KBM-7 (cell line): ENCODE measurements around the gene MYH7.

Experiments
- DNase-seq: peaks from one replicate; pipeline ENCODE4 v3.0.0-alpha.2; 2015
- in situ Hi-C: fragments of 300-500 bp; cut with MboI; formaldehyde crosslinking; loops from 2 replicates; pipeline ENCODE4 v1.14.3; 2020; ENCODE audit warnings: low sequenced_read_pairs, low pct_unique_long_range_greater_than_20kb, mixed read lengths

Gene MYH7

DNA sequence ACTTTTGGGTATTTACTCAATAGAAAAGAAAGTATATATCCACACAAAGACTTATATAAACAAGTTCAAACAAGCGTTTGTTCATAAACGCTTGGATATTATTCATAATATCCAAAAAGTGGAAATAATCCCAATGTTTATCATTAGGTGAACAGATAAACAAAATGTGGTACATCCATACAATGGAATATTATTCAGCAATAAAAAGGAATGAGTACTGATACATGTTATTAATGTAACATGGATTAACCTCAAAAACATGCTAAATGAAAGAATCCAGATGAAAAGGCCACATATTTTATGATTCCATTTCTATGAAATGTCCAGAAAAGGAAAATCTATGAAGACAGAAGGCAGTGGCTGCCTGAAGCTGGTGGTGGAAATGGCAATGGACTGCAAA is 16.8 kb upstream of the MYH7 start:
- in situ Hi-C loops = no loop called here
- DNase-seq = no peak

DNA sequence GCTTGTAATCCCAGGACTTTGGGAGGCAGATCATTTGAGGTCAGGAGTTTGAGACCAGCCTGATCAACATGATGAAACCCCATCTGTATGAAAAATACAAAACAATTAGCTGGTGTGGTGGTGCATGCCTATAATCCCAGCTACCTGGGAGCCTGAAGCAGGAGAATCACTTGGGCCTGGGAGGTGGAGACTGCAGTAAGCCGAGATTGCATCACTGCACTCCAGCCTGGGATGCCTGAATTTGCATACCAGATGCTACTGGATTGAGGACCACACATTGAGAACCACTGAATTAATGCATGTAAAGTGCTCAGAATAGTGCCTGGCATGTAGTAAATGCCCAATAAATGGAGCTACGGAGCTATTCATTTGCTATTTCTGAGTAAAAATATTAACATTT is 14.9 kb upstream of the MYH7 start:
- no peak for DNase-seq
- in situ Hi-C loops = no loop called here

DNA sequence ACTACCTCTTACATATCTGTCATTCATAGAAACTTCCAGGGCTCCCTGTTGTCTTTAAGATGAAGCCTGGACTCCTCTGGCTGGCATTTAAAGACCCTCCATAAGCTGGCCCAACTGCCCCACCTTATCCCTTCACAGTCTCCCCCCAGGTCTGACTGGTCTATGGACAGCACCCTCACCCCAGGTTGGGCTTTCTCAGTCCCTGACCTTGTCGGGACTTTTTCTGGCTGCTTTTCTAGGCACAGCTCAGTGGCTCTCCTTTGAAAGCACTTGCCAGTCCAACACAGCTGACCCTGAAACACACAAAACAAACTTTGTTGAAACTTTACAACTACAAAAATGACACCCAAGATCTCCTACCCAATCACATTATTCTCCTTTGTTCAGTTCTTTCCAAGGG is 13.9 kb upstream of the MYH7 start:
- no peak for DNase-seq
- in situ Hi-C loops = no loop called here

DNA sequence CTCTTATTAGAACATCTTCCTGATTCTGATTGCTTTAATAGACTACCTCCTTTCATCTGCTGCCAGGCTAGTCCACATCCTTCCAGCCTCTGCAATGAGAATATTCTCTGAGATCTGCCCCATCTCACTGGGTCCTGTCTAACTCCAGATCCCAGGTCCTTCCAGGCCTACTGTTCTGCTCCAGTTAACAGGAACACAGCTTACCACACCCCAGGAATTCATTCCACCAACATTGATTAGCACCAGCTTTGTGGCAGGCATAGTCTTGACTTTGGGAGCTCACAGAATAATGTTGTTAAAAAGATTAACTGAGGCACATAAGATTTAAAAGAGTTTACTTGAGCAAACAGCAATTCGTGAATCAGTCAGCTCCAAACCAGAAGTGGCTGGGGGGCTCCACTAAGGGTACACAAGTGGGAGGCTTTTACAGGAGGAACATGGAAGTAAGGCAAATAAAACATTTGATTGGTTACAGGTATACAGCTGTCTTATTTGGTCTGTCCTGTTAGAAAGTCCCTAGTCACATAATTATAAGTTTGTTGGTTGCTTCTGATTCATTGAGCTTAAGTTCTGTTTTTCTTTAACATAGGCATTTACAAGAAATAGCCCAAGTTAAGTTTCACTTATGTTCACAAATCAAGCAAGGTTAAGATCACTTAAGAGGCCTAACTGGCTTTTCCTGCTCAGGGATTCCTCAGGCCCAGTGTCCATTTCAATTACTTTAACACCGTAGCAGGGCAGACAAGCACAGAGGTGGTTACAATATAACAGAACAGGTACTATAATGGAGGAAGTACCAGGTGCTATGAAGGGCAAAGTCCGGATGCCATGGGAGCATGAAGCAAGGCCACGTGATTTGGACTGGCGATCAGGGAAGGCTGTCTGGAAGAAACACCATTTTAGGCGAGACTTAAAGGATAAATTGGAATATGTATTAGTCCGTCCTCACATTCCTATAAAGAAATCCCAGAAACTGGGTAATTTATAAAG is 12.2 kb upstream of the MYH7 start:
- in situ Hi-C loops = no loop called here
- DNase-seq = no peak

DNA sequence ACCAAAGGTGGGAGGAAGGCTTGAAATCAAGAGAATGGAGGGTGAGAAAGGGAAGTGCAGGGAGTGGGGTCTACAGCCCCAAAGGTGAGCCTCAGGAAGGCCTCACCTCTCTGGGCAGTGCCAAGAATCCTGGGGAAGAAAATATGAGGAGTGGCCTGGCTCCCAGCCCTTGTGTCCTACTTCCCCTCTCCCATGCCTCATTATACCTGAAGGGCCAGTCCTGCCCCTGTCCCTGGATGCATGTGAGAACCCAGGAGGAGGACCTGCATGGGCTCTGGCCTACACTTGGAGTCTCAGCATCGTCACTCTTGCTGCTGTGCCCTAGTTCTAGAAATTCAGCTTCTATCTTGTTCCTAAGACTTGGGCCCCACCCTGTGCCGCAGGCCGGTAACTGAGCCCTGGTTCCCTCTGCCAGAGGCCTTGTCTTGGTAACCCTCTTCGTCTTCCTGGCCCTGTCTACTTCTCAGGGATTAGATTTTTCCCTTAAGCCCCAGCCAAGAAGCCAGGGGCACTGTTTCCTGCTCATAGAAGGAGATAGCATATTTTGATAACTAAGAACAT is 10.9 kb upstream of the MYH7 start:
- DNase-seq = no peak
- in situ Hi-C loops = no loop called here

DNA sequence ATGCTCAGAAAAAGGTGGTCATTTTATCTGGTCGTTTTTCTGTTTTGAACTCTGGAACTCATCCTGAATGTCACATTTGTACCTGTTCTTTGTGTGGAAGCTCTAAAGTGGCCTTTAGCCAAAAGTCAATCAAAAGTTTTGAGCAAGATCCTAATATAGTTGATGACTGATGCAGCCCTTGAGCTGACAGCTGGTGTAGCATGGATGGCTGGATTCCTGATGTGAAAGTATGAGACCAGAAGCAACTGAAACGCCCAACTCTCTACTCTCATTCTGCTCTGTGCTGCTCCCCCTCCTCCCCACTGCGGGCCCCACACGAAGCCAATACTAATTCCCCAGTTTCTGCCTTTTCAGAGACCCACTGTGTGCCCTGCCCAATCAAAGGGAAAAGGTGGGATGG is 10.3 kb upstream of the MYH7 start:
- DNase-seq = no peak
- in situ Hi-C loops = no loop called here

DNA sequence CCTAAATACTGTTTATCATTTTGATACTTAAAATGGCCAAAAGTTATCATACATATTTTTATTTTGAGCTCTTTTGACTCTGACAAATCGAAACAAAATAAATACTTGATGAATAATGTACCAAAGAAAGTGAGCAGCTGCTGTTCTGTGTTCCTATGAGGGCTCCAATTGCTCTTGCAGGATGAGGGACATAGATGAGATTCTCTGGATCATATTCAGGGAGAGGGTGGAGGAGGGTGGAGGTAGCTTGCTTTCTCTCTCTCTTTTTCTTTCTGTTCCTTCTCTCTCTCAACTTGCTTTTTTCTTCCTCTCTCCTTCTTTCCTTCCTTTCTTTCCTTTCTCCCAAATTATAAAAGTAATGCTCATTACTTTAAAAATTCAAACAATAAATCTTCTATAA is 8.9 kb upstream of the MYH7 start:
- in situ Hi-C loops = no loop called here

DNA sequence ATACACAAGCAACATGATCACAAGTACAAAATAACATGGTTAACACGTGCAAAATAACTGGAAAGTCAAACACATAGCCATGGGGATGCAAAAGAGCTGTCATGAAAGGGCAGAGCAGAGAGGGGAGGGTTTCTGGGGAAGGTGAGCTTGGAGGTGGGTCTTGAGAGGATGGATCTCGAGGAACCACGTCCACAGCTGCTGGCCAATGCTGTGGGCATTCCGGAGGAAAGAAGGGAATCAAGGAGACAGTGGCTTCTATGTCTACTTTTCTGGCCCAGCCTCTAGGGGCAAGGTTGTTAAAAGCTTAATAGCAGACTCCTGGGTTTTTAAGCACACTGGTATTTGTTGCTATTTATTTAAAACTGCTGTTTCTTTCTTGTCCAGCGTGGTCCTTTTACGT is 8.4 kb upstream of the MYH7 start:
- in situ Hi-C loops = no loop called here
- DNase-seq = no peak

More for the DNA sequence above, 8.9 kb upstream of the MYH7 start:
- no peak for DNase-seq

DNA sequence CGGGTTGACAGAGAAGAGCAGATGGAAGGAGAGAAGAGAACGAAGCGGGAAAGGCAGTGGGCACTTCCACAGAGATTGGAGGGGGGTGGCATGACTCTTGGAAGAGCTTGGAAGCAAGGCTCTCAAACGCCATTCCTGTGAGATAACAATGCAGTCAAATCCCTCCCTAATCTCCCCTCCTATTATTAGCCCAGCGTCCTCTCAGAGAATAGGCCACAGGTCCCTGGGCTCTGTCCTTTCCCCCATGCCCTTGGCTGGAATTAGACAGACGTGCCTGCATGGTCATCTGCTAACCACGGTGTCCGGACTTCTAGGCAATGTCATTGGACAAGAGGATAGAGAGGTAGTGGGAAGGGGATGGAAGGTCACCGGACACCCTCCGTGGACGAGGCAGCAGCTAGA is 8.0 kb upstream of the MYH7 start:
- in situ Hi-C loops = no loop called here
- DNase-seq = no peak

DNA sequence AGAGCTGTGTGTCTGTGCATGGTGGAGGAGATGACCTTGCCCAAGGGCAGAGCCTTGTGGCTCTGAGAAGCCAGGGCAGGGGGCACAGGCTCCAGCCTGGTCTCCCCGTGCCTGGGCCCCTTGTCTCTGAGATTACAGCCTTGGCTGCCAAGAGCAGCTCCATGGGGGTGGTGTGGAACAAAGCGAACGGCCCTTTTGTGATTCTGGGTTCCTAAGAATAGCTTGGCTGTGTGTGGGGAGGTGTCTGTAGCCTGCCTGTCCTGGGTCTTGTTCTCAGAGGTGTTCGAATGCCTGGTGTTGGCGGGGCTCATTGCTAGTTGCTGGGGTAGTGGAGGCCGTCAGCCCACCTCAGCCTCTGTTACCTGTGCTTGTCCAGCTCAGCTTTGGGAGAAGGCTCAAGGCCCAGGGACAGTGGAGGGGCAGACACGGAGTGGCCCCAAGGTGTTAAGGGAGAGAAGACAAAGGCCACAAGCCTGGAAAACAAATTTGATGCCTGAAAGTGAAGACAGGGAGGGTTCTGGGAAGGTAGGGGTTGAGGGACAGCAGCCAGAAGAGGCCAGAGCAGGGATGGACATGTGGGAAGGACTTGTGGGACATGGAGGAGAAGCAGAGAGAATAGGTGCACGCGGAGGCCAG is 7.4 kb upstream of the MYH7 start:
- DNase-seq = no peak
- in situ Hi-C loops = no loop called here

DNA sequence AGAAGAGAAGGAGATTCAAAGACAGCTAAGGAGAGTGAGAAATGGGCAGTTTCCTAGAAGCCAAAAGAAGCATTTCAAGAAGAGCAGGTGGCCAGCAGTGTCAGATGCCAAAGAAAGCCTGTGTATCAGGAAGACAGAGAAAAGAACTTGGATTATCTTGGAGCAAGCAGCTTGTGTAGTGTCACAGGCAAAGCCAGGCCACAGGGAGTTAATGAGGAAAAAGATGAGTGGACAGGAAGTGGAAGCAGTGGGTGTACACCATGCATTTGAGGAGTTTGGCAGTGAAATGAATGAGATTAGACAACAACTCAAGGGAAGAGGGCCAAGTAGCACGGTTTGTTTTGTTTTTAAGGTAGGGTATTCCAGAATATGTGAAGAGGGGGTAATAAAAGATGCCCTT is 5.6 kb upstream of the MYH7 start:
- in situ Hi-C loops = no loop called here
- DNase-seq = no peak

DNA sequence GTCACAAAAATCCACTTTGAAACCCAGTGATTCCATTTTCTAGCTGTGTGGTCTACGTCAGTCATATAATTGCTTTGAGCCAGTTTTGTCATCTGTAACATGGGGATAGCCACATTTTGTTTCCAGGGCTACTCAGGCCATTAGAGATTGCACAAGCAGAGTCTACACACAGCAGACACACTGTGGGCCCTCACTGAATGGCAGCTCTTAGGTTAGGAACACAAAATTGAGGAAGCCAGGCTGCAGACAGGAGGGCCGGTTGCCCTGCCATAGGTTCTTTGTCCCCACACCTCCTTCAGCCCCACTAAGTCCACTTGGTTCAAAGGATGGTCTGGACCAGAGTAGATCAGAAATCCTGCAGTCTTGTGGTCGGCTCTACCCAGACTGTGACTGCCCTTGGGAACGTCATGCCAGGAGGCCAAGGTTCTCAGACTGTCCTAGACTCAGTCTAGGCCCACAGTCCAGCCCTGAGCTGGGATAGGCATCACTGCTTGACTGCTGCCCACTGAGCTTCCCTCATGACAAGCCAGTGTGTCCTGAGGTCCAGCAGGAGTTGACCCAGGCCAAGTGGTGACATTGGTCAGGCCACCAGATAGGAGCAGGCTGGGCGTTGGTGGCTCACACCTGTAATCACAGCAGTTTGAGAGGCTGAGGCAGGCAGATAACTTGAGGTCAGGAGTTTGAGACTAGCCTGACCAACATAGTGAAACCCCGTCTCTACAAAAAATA is 3.8 kb upstream of the MYH7 start:
- in situ Hi-C loops = no loop called here
- no peak for DNase-seq

DNA sequence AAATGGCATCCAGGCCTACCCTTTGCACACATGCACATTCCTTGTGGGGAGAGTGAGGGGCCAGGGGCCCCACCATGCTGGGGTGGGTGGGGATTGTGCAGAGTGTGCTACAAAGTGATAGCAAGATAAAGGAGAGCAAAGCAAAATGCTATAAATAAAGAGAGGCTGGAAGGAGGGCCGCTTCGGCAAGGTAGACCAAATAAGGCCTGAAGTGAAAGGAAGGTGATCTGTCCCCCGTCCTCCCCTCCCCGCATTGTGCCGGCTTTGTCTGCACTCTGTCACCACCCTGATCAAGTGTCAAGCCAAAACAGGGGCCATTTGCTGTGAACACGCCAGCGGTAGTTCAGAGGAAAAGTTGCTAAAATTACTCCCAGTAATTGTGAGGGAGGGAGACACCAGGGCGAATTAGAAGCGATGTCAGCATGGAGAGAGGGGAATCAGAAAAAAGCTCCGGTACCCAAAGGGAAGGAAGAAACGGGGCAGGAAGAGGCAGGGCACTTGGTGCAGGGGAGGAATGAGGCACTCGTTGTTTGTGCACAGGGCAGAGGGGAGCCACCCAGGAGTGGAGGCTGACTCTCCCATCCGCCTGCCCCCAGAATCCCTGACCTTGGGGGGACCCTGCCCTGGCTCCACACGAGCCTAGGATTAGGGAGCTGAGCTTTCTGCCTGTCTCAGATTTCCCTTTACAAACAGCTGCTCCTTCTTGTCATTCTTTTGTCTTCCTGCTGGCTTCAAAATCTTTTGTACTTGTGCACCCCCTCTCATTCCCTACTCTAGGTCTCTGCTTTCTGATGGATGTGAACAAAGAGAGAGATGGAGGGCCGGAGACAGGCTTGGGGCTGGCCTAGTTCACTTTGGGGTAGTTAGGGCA is 2.9 kb upstream of the MYH7 start:
- in situ Hi-C loops = no loop called here
- no peak for DNase-seq

DNA sequence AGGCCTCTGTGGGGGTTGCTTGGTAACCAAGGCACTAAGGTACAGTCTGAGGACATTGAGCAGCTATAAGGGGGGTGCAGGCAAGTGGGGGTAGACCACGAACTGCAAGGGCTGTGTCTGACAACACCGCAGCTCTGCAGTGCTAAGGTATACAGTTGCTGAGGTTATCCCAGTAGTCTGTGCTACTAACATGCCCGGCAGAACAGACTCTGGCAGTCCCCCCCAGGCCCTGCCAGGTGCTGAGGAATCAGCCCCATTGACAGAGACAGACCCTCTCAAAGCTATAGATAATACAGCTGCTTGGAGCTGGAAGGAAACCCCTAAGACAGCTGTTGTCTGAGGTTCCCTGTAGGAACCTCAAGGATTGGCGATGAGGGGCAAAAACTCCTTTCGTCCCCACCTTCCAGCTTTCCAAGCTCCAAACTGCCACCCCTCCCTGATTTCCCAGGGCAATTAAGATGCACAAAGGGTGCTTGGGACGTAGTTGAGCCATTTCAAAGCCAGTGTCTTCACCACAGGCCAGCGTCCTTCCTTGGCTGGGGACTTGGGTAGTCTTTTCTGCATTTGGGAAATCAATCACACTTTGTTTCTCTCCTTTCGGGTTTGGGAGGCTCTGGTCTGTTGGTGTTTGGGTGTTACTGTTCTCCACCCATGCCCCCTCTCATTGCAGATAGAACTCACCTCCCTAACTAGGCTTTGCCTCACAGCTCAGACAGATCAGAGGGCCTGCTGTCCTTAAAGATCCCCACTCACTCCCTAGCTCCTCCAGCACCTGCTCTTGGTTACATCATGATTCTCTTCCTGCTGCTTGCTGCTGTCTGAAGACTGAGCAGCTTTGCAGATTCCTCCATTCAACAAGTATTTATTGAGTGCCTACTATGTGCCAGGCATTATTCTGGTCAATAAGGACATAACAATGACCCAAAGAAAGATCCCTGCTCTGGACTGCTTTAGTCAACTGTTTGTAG is 2.0 kb upstream of the MYH7 start:
- DNase-seq = no peak
- in situ Hi-C loops = no loop called here

DNA sequence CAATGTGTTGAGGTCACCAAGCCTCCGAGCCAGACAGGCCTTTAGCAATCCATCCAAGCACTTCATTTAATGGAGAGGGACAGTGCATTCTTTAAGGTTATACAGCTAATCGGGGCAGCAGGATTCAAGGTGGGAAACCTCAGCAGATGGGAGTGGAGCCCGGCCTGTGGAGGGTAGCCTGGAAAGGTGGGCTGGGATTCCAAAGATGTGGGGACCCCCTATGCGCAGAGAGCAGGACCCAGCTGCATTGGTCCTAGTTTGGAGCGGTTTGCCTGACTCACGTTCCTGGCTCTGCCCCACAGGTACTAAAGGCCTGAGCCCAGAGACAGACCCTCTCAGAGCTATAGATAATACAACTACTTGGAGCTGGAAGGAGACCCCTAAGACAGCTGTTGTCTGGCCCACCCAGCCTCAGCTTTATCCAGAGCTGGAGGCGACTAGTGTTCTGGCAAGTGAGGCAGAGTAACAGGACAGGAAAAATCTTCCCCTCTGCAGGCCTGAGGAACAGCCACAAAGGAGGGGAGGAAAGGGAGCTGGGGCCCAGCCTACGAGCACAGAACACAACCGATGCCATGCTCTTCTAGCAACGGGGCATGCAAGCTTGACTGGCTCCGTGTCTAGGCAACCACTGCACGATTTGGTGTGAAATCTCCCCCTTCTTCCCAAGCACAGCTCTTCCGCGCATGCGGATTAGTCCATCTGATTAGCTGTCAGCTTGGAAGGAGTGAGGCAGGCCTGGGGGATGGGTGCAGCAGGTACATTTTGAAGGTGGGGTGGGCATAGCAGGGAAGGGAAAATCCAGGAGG is 1.1 kb upstream of the MYH7 start:
- in situ Hi-C loops = no loop called here
- no peak for DNase-seq

DNA sequence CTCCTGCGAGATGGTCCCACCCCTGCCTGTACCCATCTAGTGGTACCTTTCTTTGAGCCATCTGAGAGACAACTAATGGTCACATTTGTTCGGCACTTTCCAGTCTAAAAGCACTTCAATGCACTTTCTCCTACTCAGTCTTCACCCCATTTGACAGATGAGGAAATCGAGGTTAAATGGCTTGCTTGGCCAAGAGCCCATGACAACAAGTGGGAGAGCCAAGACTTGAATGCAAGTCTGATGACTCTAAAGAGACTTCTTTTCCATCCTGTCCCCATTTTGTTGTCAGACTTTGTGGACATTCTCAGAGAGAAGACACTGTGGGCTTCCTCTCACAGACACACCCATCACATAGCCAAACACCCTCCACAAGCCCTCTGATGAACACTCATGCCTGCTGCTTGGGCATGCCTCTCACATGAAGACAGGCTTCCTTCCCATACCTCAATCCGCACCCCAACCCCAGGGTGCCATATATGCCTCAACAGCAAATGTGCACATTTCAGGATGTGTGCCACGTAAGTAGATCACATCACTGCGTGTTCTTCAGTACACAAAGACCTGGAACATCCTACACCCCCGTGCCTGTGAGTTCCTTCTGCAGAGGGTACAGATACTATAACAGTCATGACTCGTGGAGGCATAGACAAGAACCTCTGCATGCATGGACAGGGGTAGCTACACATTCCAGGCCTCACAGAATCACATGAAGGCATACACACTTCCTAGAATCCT is 805 bp downstream of the MYH7 start:
- DNase-seq = no peak
- in situ Hi-C loops = no loop called here
